Measurements from ENCODE around the gene CXorf58.
"Not testable (repeated sequence)": the region's sequence is repeated elsewhere in the genome, so short reads cannot be mapped to it uniquely, and the experiment has no call there.

DNA sequence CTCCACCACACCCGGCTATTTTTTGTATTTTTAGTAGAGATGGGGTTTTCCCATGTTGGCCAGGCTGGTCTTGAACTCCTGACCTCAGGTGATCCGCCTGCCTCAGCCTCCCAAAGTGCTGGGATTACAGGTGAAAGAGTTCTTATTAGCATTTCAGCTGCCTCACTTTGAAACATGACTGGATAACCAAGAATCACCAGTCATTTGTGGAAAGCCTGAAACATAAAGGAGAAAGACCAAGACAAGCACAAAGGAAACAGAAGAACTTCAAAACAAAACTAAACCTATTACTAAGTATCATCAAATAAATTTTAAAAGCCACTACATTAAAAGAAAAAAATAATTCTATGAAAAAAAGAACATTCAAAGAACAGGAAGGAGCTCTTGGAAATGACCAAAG, 45.9 kb upstream of the CXorf58 start:
- TF ChIP-seq, protein P1, sequence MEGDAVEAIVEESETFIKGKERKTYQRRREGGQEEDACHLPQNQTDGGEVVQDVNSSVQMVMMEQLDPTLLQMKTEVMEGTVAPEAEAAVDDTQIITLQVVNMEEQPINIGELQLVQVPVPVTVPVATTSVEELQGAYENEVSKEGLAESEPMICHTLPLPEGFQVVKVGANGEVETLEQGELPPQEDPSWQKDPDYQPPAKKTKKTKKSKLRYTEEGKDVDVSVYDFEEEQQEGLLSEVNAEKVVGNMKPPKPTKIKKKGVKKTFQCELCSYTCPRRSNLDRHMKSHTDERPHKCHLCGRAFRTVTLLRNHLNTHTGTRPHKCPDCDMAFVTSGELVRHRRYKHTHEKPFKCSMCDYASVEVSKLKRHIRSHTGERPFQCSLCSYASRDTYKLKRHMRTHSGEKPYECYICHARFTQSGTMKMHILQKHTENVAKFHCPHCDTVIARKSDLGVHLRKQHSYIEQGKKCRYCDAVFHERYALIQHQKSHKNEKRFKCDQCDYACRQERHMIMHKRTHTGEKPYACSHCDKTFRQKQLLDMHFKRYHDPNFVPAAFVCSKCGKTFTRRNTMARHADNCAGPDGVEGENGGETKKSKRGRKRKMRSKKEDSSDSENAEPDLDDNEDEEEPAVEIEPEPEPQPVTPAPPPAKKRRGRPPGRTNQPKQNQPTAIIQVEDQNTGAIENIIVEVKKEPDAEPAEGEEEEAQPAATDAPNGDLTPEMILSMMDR (IDR thresholded peaks at IDR 0.05 in 8 of 11, conservative IDR thresholded peaks at IDR 0.05 in 3 of 11) = not testable (repeated sequence)
- TF ChIP-seq POLR2A, POLR2AphosphoS5 (IDR thresholded peaks at IDR 0.05): not testable (repeated sequence)

Data from spleen (tissue), 7 donors.